Breast epithelium (tissue), 4 donors: Measurements from ENCODE around the gene CAMK2D. TPM values are rescaled to one million over a fixed set of nuclear protein-coding genes. Genes with fewer than 3 reads are reported as not detected.

ENCODE experiments used
- DNase-seq, 2 donors: peaks; one replicate each; pipeline ENCODE4 v3.0.0-alpha.2; 2019; ENCODE audit warnings: low spot score in 2 of 2
- H3K27ac ChIP-seq, 2 donors: fragments of 200-600 bp; sonication (generic) in 1 of 2; one replicate each; pipeline ENCODE4 v1.5.1; 2016 to 2019; ENCODE audit warnings: mild to moderate bottlenecking in 1 of 2
- H3K27me3 ChIP-seq, 2 donors: fragments of 200-600 bp; sonication (generic) in 1 of 2; one replicate each; pipeline versions ENCODE4 v1.5.1 to v1.6.0; 2017 to 2019; ENCODE audit warnings: control low read depth in 1 of 2, mild to moderate bottlenecking in 1 of 2
- H3K36me3 ChIP-seq: fragments of 200-600 bp; one replicate; pipeline ENCODE4 v1.5.1; 2019
- H3K4me1 ChIP-seq, 2 donors: fragments of 200-600 bp; sonication (generic); one replicate each; pipeline ENCODE4 v1.5.1; 2016 to 2019; ENCODE audit warnings: control low read depth in 1 of 2
- H3K4me3 ChIP-seq, 3 donors: fragments of 200-600 bp; sonication (generic); 1 replicate in 2 of 3; 2 replicates in 1 of 3; pipeline ENCODE4 v1.5.1; 2016 to 2019; ENCODE audit warnings: mild to moderate bottlenecking in 3 of 3, moderate library complexity in 2 of 3
- H3K9me3 ChIP-seq, 2 donors: fragments of 200-600 bp; sonication (generic) in 1 of 2; one replicate each; pipeline ENCODE4 v1.5.1; 2016 to 2019; ENCODE audit warnings: control low read depth in 1 of 2
- CTCF ChIP-seq, 3 donors: fragments of 450-650 bp; IDR thresholded peaks; one replicate each; pipeline ENCODE4 v1.5.1; 2016 to 2017; ENCODE audit warnings: antibody characterized with exemption in 3 of 3, mild to moderate bottlenecking in 3 of 3, moderate library complexity in 3 of 3
- POLR2A ChIP-seq: fragments of 450-650 bp; IDR thresholded peaks from one replicate; pipeline ENCODE4 v1.6.1; 2016; ENCODE audit warnings: antibody characterized with exemption, mild to moderate bottlenecking, moderate library complexity
- POLR2AphosphoS5 ChIP-seq, 3 donors: sonication (generic); formaldehyde crosslinking; IDR thresholded peaks; one replicate each; pipeline ENCODE4 v1.6.1; 2017; ENCODE audit warnings: antibody characterized with exemption in 3 of 3
- intact Hi-C: fragments of 100-400 bp; cut with DNase I; formaldehyde crosslinking; loops from one replicate; pipeline ENCODE4 v1.15.1; 2023; ENCODE audit warnings: low total_unique reads
- total RNA-seq, 3 donors: library from RNA; depleted of rRNA; stranded (reverse); fragments of >200 nt; gene quantifications; one replicate each; pipeline ENCODE4 v1.1.0, GENCODE V29; 2016

Gene CAMK2D
- total RNA-seq, 3 donors from 2014 or later = 47.7 to 62.1 (median 57.7) TPM

DNA sequence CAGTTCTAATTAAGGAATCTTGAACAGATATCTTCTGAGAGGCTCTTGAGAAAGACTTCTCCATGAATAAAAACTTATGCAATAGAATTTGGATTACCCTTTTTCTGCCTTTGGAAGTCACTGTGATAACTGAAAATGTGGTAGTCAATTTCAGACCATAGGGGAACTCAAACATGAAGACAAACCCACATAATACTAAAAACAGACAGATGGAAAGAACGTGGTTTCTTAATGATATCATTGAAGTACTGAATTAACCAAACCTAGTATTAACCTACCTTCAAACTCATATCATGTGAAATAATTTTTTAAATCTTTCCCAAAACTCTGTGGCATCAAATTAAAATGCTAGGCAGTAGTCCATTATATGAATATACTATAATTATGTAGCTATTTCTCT is 153.5 kb downstream of the CAMK2D start:
- Histone ChIP-seq H3K36me3 (no peaks in the 10 kb centered on the region), H3K27ac (no peak overlapping the region), H3K4me3 (no peak overlapping the region), H3K27me3 (no peaks in the 10 kb centered on the region), H3K9me3 (no peaks in the 10 kb centered on the region), H3K4me1 (no peaks in the 10 kb centered on the region)
- DNase-seq = no peak
- no peak for TF ChIP-seq CTCF (IDR thresholded peaks at IDR 0.05)
- no peak for TF ChIP-seq POLR2A
- no peak for TF ChIP-seq POLR2AphosphoS5 (IDR thresholded peaks at IDR 0.05)
- intact Hi-C loops = no loop called here

GRCh38 chr4:113607147-113607720 is 154.3 kb downstream of the CAMK2D start:
- no peaks in the 10 kb centered on the region for H3K36me3 ChIP-seq
- TF ChIP-seq POLR2AphosphoS5 (IDR thresholded peaks at IDR 0.05) = no peak
- no peak for TF ChIP-seq POLR2A
- TF ChIP-seq CTCF (IDR thresholded peaks at IDR 0.05) = no peak
- intact Hi-C loops = no loop called here
- H3K4me3 ChIP-seq = no peak overlapping the region
- H3K4me1 ChIP-seq = no peaks in the 10 kb centered on the region
- H3K27ac ChIP-seq = no peak overlapping the region
- DNase-seq = no peak
- H3K9me3 ChIP-seq = no peaks in the 10 kb centered on the region
- no peaks in the 10 kb centered on the region for H3K27me3 ChIP-seq

DNA sequence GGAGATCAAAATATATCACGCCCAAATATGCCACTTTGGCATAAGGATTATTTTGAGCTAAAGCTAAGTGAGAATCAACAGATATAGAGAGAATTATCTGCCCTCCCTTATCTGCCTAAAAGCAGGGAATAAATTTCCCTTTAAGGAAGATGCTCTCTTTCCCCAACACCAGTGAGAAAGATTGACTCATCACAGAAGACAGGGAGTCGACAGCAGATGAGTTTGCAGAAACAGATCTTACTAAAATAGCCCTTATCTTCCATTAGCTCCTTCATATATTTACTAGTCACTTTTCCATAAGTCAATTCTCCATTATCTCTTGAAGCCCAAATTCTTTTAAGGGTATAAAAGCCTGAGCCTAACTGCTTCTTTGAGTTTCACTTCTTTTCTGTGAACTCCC is 156.6 kb downstream of the CAMK2D start:
- intact Hi-C loops = no loop called here
- no peak for TF ChIP-seq CTCF (IDR thresholded peaks at IDR 0.05)
- TF ChIP-seq POLR2A = no peak
- no peak for TF ChIP-seq POLR2AphosphoS5 (IDR thresholded peaks at IDR 0.05)
- H3K36me3 ChIP-seq = no peaks in the 10 kb centered on the region
- no peaks in the 10 kb centered on the region for H3K4me1 ChIP-seq
- H3K9me3 ChIP-seq = no peaks in the 10 kb centered on the region
- no peak for DNase-seq
- H3K27me3 ChIP-seq = no peaks in the 10 kb centered on the region
- no peak overlapping the region for H3K27ac ChIP-seq
- no peak overlapping the region for H3K4me3 ChIP-seq

- H3K27me3 ChIP-seq = no peaks in the 10 kb centered on the region
- no peaks in the 10 kb centered on the region for H3K36me3 ChIP-seq
- TF ChIP-seq CTCF (IDR thresholded peaks at IDR 0.05) = no peak
- TF ChIP-seq POLR2AphosphoS5 (IDR thresholded peaks at IDR 0.05) = no peak
- TF ChIP-seq POLR2A = no peak
- no peaks in the 10 kb centered on the region for H3K9me3 ChIP-seq
- no peak overlapping the region for H3K4me3 ChIP-seq
- DNase-seq = no peak
- no peak overlapping the region for H3K27ac ChIP-seq
- intact Hi-C loops = no loop called here
- H3K4me1 ChIP-seq = no peaks in the 10 kb centered on the region
These were observed 157.6 kb downstream of the CAMK2D start for GRCh38 chr4:113603911-113604310.

GRCh38 chr4:113602646-113603228 is 158.8 kb downstream of the CAMK2D start:
- no peak for DNase-seq
- Histone ChIP-seq H3K36me3 (no peaks in the 10 kb centered on the region), H3K27ac (no peak overlapping the region), H3K27me3 (no peaks in the 10 kb centered on the region), H3K4me3 (no peak overlapping the region), H3K9me3 (no peaks in the 10 kb centered on the region), H3K4me1 (no peaks in the 10 kb centered on the region)
- intact Hi-C loops = no loop called here
- TF ChIP-seq POLR2AphosphoS5 (IDR thresholded peaks at IDR 0.05) (no peak), POLR2A (no peak), CTCF (IDR thresholded peaks at IDR 0.05) (no peak)
